Measurements from ENCODE around the gene IDH3B.
A peak's percentile ranks its signal among the peaks of the same experiment; 100 is the strongest.
"Not testable (repeated sequence)": the region's sequence is repeated elsewhere in the genome, so short reads cannot be mapped to it uniquely, and the experiment has no call there.

IDH3B gene

DNA sequence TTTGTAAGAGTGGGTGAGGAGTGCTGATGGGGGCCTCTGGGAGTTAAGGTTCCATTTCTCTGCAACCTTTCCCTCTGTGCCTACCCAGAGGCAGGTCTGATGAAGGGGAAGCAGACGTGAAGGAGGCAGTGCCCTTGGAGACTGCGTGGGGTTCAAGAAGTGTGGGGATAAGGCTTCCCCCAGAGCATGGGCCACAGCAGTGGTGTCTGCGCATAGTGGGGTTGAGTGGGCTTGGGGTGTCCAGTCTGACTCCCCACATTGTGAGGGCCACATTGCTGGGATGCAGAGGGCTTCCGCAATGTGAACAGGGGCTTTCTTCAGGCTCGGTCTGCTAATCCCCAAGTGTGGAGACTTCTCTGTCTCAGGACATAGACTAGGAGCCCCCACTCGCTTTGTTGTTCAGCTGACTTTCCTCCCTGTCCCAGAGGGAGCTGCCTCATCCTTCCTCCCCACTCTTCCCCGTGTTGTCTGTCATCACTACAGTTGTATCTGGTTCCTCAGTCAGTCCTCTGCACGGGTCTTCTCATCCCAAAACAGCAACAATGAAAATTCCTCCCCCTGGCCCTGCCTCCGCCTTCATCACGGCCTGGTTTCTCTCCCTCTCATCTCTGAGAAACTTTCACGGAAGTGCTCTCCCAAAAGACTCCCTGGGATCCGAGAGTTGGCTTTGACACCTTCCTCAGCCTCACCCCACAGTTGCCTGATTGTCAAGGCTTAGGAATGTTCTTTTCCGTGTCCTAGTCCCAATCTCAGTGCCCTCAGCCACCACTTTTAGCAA lies 31.4 kb upstream of the IDH3B start:
- DNase-seq (ENCODE audit: low read depth in 1 of 2, low spot score in 1 of 2) = no peak

GRCh38 chr20:2694519-2694918 lies 30.5 kb upstream of the IDH3B start:
- DNase-seq (ENCODE audit: low read depth in 1 of 2, low spot score in 1 of 2) = no peak

- DNase-seq (ENCODE audit: low read depth in 1 of 2, low spot score in 1 of 2) = no peak
Observed at GRCh38 chr20:2694008-2694471, 30.0 kb upstream of the IDH3B start.

DNA sequence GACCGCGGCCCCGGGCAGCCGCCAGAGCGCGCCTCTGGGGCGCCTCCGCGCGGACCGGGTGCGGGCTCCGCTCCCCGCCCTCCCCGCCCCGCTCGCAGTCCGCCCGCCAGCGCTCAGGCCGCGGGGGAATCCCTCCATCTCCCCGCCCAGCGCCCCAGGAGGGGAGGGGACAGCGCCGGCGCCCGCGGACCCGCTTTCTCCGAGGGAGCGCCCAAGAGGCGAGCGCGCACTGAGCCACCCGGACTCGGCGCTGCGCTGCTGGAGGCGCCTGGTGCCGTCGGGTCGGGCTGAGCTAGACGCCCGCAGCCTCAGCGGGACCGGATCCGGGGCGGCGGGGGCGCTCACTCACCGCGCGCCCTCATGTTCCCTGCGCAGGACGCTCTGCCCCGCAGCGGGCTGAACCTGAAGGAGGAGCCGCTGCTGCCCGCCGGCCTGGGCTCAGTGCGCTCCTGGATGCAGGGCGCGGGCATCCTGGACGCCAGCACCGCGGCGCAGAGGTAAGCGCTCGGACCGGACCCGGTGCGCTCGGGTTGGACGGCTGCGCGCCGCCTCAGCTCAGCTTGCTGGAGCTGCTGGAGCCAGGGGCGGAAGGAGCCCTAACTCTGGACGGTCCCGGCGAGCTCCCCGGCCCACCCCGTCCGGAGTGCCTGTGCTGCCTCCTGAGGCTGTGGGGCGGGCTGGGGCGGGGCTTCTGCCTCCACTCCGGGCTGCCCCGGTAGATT lies 29.4 kb upstream of the IDH3B start:
- peak in 1 of 2 donors; percentile 31 for DNase-seq (ENCODE audit: low read depth in 1 of 2, low spot score in 1 of 2)

- no peak for DNase-seq (ENCODE audit: low read depth in 1 of 2, low spot score in 1 of 2)
Observed at GRCh38 chr20:2692886-2693285, 28.9 kb upstream of the IDH3B start.

GRCh38 chr20:2692036-2692885 lies 28.2 kb upstream of the IDH3B start, which contains the start of gene EBF4:
TSS of gene EBF4 (plus strand) at chr20:2692780. CDS start at chr20:2693646, 866 bp downstream.
- no peak for DNase-seq (ENCODE audit: low read depth in 1 of 2, low spot score in 1 of 2)

GRCh38 chr20:2691663-2692035 lies 27.6 kb upstream of the IDH3B start:
- no peak for DNase-seq (ENCODE audit: low read depth in 1 of 2, low spot score in 1 of 2)

DNA sequence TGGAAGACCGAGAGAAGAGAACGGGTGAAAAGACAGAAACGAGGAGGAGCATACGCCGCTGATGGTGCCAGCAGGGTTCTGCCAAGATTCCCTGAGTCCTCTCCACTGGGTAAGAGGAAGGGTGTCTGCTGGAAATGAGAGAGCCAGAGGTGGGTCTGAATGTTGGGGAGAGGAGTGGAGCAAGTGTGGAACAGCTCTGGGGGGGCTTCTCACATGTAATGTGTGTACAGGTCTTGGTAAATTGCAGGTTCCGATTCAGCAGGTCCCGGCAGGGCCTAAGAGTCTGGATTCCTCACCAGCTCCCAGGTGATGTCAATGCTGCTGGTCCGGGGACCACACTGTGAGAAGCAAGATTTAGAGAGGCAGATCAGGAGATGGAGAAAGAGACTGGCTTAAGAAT lies 27.1 kb upstream of the IDH3B start:
- DNase-seq (ENCODE audit: low read depth in 1 of 2, low spot score in 1 of 2) = no peak

GRCh38 chr20:2690718-2691117 lies 26.7 kb upstream of the IDH3B start:
- no peak for DNase-seq (ENCODE audit: low read depth in 1 of 2, low spot score in 1 of 2)

- no peak for DNase-seq (ENCODE audit: low read depth in 1 of 2, low spot score in 1 of 2)
Observed at GRCh38 chr20:2690213-2690612, 26.2 kb upstream of the IDH3B start.

DNA sequence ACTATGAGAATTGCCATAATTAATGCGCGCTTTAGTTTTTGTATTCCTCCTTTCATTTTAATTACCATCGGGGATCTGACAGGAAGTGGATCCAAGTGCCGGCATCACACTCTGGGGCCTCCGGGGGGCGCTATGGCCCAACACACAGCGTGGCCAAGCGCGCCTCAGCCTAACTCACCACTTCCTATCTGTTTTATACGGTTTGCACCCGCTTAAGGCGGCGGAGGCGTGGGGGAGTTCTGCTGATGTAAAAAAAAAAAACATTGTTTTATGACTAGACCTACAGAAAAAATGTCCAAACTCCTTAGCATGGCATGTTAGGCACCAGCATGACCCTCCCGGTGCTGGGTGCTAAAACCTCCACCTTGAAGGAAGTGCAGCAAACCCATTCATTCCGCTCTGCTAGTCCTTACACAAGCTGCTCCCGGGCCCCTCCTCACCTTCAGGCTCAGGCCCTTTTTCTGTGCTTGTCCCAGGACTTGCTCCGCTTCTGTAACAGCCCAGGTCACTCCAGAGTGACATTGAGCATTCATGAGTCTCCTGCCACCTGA lies 24.1 kb upstream of the IDH3B start:
- peak; percentile 57 to 64 for DNase-seq (ENCODE audit: low read depth in 1 of 2, low spot score in 1 of 2)

GRCh38 chr20:2687514-2687913 lies 23.5 kb upstream of the IDH3B start:
- DNase-seq (ENCODE audit: low read depth in 1 of 2, low spot score in 1 of 2) = no peak

- DNase-seq (ENCODE audit: low read depth in 1 of 2, low spot score in 1 of 2) = not testable (repeated sequence)
Observed at GRCh38 chr20:2684817-2685216, 20.8 kb upstream of the IDH3B start.

DNA sequence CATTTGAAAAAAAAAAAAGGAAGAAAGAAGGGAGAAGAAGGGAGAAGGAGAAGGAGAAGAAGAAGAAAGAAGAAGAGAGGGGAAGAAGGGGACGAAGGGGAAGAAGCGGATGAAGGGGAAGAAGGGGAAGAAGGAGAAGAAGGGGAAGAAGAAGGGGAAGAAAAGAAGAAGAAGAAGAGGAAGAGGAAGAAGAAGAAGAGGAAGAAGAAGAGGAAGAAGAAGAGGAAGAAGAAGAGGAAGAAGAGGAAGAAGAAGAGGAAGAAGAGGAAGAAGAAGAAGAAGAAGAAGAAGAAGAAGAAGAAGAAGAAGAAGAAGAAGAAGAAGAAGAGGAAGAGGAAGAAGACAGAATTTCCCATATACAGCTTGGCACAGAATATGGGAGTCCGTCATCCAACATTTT lies 18.0 kb upstream of the IDH3B start:
- not testable (repeated sequence) for DNase-seq (ENCODE audit: low read depth in 1 of 2, low spot score in 1 of 2)

DNA sequence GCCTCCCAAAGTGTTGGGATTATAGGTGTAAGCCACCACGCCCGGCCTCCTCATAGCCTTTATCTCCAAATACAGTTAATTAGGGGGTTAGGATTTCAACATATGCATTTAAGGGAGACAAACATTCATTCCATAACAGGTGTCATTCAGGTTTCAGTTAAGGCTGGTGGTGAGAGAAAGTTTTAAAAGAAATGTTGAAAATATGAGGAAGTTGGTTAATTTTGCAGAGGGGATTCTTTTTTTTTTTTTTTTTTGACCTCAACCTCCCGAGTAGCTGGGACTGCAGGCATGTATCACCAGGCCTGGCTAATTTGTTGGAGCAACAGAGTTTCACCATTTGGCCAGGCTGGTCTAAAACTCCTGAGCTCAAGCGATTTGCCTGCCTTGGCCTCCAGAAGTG lies 16.0 kb upstream of the IDH3B start:
- DNase-seq (ENCODE audit: low read depth in 1 of 2, low spot score in 1 of 2) = no peak

- DNase-seq (ENCODE audit: low read depth in 1 of 2, low spot score in 1 of 2) = no peak
Observed at GRCh38 chr20:2673453-2673852, 9.4 kb upstream of the IDH3B start.

DNA sequence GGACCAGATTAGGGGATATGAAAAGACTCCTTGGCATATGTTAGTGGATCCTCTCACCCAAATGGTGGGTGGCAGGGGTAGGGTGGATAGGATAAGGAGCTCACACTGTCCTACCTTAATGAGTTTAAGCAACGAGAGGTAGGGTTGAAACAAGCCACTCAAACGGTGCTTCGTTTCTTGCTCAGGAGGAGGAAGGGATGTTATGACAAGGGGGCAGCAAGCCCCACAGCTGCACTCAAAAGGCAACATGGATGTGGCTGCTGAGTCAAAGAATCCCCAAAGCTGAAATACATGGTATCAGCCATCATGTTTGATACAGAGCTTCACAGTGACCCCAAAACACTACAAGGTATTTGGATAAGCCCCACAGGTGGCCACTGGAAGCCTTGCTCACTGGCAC lies 8.4 kb upstream of the IDH3B start:
- DNase-seq (ENCODE audit: low read depth in 1 of 2, low spot score in 1 of 2) = no peak

DNA sequence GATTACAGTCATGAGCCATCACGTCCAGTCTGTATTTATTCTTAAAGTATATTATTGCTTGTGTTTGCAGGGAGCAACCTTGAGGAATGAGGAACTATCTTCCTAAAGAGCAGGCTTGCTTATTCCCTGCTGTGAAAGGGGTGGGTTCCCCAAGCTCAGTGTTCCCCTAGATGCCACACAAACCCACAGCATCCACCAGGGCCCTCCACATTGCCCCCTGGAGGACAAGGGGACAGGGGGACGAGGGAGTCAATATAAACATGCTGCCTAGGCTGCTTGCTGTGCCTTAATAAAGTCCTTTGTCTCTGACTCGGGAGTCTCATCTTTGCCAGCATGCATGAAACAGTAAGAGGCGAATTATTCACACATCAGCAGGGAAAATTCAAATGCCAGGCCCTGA lies 8.0 kb upstream of the IDH3B start:
- no peak for DNase-seq (ENCODE audit: low read depth in 1 of 2, low spot score in 1 of 2)

GRCh38 chr20:2663364-2663886 lies 591 bp downstream of the IDH3B start:
- DNase-seq (ENCODE audit: low read depth in 1 of 2, low spot score in 1 of 2) = no peak

DNA sequence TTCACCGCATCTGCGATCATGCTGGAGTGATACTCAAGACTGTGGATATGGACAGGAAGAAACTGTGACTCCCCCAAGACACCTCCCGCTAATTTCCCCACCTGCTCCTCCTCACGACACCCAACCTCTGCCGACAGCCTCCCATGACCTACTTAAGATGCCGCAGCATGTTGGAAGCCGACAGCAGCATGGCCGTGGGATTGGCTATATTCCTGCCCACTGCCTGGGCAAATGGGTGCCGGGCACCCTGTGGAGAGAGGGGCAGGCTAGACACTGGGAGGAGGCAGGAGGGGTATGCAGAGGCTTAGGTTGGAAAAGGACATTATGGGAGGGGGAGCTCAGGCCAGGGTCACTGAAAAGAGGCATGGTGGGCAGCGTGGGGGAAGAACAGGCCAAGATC lies 4.5 kb downstream of the IDH3B start:
- DNase-seq (ENCODE audit: low read depth in 1 of 2, low spot score in 1 of 2) = no peak
